MM.1S (cell line): ENCODE measurements around the gene SLIT1.

Experiments
- DNase-seq: peaks from one replicate; pipeline ENCODE4 v3.0.0-alpha.2; 2015
- H2AFZ ChIP-seq: fragments of 300-600 bp; sonication (generic); 2 replicates; pipeline ENCODE4 v1.6.0; 2016; ENCODE audit warnings: antibody characterized with exemption, low read length
- H3F3A ChIP-seq: fragments of 300-600 bp; sonication (generic); 2 replicates; pipeline ENCODE4 v1.6.1; 2016; ENCODE audit warnings: mild to moderate bottlenecking, antibody characterized with exemption, low read length, moderate library complexity, mixed read lengths; ENCODE audit not compliant: insufficient read depth
- H3K27ac ChIP-seq: fragments of 300-600 bp; sonication (generic); 2 replicates; pipeline ENCODE4 v1.5.1; 2016; ENCODE audit warnings: mild to moderate bottlenecking, low read length
- H3K27me3 ChIP-seq: fragments of 300-600 bp; sonication (generic); replicated peaks from 2 replicates; pipeline ENCODE4 v1.6.0; 2016; ENCODE audit warnings: low read length; ENCODE audit not compliant: insufficient read depth
- H3K36me3 ChIP-seq: fragments of 300-600 bp; sonication (generic); replicated peaks from 2 replicates; pipeline ENCODE4 v1.6.1; 2016; ENCODE audit warnings: mild to moderate bottlenecking, low read length, mixed read lengths; ENCODE audit not compliant: insufficient read depth
- H3K4me1 ChIP-seq: fragments of 300-600 bp; sonication (generic); 2 replicates; pipeline ENCODE4 v1.6.1; 2016; ENCODE audit warnings: low read length, mixed read lengths
- H3K4me2 ChIP-seq: fragments of 300-600 bp; sonication (generic); 2 replicates; pipeline ENCODE4 v1.6.0; 2016; ENCODE audit warnings: low read depth, low read length
- H3K4me3 ChIP-seq: fragments of 300-600 bp; sonication (generic); 2 replicates; pipeline ENCODE4 v1.5.1; 2016; ENCODE audit warnings: low read length, mixed read lengths
- H3K79me2 ChIP-seq: fragments of 300-600 bp; sonication (generic); 2 replicates; pipeline ENCODE4 v1.6.1; 2016; ENCODE audit warnings: mixed run types, low read length, mixed read lengths
- H3K9ac ChIP-seq: fragments of 300-600 bp; sonication (generic); 2 replicates; pipeline ENCODE4 v1.6.1; 2016; ENCODE audit warnings: low read length, mixed read lengths
- H3K9me2 ChIP-seq: fragments of 300-600 bp; sonication (generic); replicated peaks from 2 replicates; pipeline ENCODE4 v1.6.1; 2016; ENCODE audit warnings: mild to moderate bottlenecking, low read length, mixed read lengths; ENCODE audit not compliant: insufficient read depth
- H3K9me3 ChIP-seq: fragments of 300-600 bp; sonication (generic); replicated peaks from 2 replicates; pipeline ENCODE4 v1.6.1; 2016; ENCODE audit warnings: mild to moderate bottlenecking, low read length, mixed read lengths; ENCODE audit not compliant: insufficient read depth
- H4K20me1 ChIP-seq: fragments of 300-600 bp; sonication (generic); 2 replicates; pipeline ENCODE4 v1.6.1; 2016; ENCODE audit warnings: mild to moderate bottlenecking, low read length, moderate library complexity, mixed read lengths; ENCODE audit not compliant: insufficient read depth
- CTCF ChIP-seq: fragments of 300-600 bp; sonication (generic); IDR thresholded peaks from 2 replicates; pipeline ENCODE4 v1.5.1; 2016; ENCODE audit warnings: antibody characterized with exemption, low read length, mixed read lengths
- EZH2 ChIP-seq: fragments of 300-600 bp; sonication (generic); optimal IDR thresholded peaks from 2 replicates; pipeline ENCODE3; 2017; ENCODE audit warnings: low read depth, mild to moderate bottlenecking, antibody characterized with exemption, low read length, mixed read lengths
- EZH2phosphoT487 ChIP-seq: fragments of 300-600 bp; sonication (generic); IDR thresholded peaks from 2 replicates; pipeline ENCODE4 v1.6.1; 2018; ENCODE audit warnings: antibody characterized with exemption, low read length

The SLIT1 gene

GRCh38 chr10:97174941-97175340 is 10.8 kb downstream of the SLIT1 start:
- DNase-seq: no peak
- Histone ChIP-seq H2AFZ (no peak overlapping the region), H3K4me3 (no peak overlapping the region), H4K20me1 (no peaks in the 10 kb centered on the region), H3K4me2 (no peak overlapping the region), H3K27me3 (peaks cover 19% of the 10 kb centered on the region), H3K36me3 (no peaks in the 10 kb centered on the region), H3K9me3 (no peaks in the 10 kb centered on the region), H3K27ac (no peak overlapping the region), H3F3A (no peaks in the 10 kb centered on the region), H3K79me2 (no peaks in the 10 kb centered on the region), H3K9ac (no peak overlapping the region), H3K9me2 (no peaks in the 10 kb centered on the region), H3K4me1 (no peaks in the 10 kb centered on the region)
- no peak for TF ChIP-seq EZH2phosphoT487
- TF ChIP-seq EZH2: no peak
- no peak for TF ChIP-seq CTCF

- Histone ChIP-seq H3K79me2 (no peaks in the 10 kb centered on the region), H3K27ac (no peak overlapping the region), H3K27me3 (peaks cover 18% of the 10 kb centered on the region), H3K4me2 (no peak overlapping the region), H3F3A (no peaks in the 10 kb centered on the region), H2AFZ (no peak overlapping the region), H3K9me2 (no peaks in the 10 kb centered on the region), H3K36me3 (no peaks in the 10 kb centered on the region), H3K9me3 (no peaks in the 10 kb centered on the region), H4K20me1 (no peaks in the 10 kb centered on the region), H3K4me3 (no peak overlapping the region), H3K4me1 (no peaks in the 10 kb centered on the region), H3K9ac (no peak overlapping the region)
- DNase-seq: no peak
- TF ChIP-seq EZH2phosphoT487: no peak
- TF ChIP-seq CTCF: no peak
- TF ChIP-seq EZH2: no peak
Observed at GRCh38 chr10:97174276-97174775, 11.4 kb downstream of the SLIT1 start.

GRCh38 chr10:97173036-97173435 is 12.7 kb downstream of the SLIT1 start:
- Histone ChIP-seq H4K20me1 (no peaks in the 10 kb centered on the region), H3K4me3 (no peak overlapping the region), H3K9me2 (no peaks in the 10 kb centered on the region), H3K27ac (no peak overlapping the region), H3K9ac (no peak overlapping the region), H3K4me2 (no peak overlapping the region), H3K79me2 (no peaks in the 10 kb centered on the region), H3F3A (no peaks in the 10 kb centered on the region), H2AFZ (no peak overlapping the region), H3K27me3 (peaks cover 10% of the 10 kb centered on the region), H3K4me1 (no peaks in the 10 kb centered on the region), H3K36me3 (no peaks in the 10 kb centered on the region), H3K9me3 (no peaks in the 10 kb centered on the region)
- DNase-seq: no peak
- TF ChIP-seq EZH2 (no peak), CTCF (no peak), EZH2phosphoT487 (no peak)
